ENCODE data around the gene MEF2C.

The MEF2C gene

DNA sequence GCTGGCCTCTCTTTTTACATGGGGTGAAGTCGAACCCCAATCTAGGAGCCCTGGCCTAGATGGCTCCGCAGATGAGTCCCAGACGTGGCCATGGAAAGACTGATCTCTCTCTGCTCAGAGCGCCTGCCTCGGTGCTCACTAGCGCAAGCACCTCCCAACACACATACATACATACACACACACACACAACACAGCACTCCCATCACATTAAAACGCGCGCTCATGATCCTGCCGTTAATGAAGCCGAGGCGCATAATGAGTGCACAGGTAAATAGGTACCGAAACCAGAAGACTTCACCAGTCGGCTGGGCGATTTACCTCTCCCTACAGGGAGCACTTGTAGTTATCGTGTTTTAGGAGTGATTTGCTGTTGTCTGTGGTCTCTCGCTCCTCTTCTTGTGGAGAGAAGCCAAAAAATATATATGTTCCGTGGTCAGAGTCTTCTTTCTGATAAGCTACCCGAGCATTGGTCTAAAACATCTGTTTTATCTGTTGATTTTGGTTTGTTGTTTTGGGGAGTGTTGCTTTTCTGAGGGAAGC, 207.7 kb downstream of the MEF2C start:
- DNase-seq (ENCODE audit: low spot score): no peak
- TF ChIP-seq, protein P1, sequence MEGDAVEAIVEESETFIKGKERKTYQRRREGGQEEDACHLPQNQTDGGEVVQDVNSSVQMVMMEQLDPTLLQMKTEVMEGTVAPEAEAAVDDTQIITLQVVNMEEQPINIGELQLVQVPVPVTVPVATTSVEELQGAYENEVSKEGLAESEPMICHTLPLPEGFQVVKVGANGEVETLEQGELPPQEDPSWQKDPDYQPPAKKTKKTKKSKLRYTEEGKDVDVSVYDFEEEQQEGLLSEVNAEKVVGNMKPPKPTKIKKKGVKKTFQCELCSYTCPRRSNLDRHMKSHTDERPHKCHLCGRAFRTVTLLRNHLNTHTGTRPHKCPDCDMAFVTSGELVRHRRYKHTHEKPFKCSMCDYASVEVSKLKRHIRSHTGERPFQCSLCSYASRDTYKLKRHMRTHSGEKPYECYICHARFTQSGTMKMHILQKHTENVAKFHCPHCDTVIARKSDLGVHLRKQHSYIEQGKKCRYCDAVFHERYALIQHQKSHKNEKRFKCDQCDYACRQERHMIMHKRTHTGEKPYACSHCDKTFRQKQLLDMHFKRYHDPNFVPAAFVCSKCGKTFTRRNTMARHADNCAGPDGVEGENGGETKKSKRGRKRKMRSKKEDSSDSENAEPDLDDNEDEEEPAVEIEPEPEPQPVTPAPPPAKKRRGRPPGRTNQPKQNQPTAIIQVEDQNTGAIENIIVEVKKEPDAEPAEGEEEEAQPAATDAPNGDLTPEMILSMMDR (IDR thresholded peaks at IDR 0.05; ENCODE audit: extremely low read depth, missing control alignments): no peak

DNA sequence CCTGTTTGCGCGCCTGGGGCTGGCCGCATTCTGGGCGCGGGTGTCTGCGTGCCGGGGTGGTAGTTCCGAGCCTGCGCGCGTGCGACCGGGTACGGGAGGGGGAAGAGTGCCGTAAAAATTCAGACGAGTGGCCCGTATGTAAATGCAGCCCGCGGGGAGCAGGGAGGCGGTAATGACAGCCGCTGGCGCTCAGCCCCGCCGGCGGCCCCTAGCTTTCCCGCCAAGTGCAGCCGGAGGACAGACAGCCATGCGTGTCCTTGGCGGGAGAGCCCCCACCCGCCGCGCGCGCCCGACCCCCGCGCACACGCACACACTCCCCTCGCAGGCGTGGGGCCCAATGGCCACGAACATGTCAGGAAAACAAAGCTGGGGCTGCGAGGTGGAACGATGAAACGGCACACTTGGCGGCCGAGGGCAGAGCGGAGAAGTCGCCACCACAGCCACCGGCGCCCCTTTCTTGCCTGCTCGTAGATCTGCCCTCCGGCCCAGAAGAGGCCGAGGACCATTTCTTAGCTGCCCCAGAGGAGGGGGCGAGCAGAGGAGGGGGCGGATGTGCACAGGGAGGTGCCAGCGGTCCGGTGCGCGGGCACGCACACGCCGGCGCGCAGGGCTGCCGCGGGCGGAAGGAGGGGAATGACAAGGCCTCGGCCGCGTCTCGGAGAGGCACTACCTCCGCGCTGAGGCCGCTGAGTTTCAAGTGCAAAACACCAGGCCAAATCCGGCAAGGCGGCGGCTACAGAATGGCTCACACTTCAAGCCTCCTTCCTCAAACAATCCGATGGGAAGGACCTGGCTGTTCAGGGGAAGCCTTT, 208.4 kb downstream of the MEF2C start:
- peak; percentile 76 for DNase-seq (ENCODE audit: low spot score)
- TF ChIP-seq, protein P1 (IDR thresholded peaks at IDR 0.05; ENCODE audit: extremely low read depth, missing control alignments): no peak

- TF ChIP-seq, protein P1 (IDR thresholded peaks at IDR 0.05; ENCODE audit: extremely low read depth, missing control alignments): no peak
- no peak for DNase-seq (ENCODE audit: low spot score)
Observed at GRCh38 chr5:88673253-88674105, 209.5 kb downstream of the MEF2C start.

DNA sequence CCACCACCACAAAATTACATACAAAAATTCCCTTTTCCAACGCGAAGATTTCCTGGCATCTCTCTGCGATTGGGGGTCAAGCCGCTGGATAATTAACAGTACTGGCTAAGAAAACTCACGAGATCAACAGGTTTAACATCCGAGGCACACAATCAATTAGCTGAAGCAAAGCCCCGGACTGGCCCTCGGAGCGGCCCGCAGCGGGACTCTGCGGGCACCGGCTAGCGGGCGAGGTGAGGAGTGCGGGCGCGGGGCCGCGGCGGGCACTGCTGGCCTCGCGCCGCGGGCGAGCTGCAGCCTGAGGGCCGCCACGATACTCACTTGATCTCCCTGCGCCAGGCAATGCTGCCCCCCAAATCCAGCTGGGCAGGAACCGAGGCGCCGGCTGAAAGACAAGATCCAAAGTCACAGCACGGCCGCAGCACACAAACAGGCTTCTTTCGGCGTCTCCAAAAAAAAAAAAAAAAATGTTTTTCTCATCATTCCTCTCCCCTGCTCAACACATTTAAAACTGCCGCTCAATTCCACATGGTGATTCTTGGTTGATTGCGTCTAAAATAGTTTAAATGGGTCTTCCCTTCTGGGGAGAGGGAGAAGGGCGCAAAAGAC, 210.2 kb downstream of the MEF2C start:
- TF ChIP-seq, protein P1 (IDR thresholded peaks at IDR 0.05; ENCODE audit: extremely low read depth, missing control alignments): no peak
- DNase-seq (ENCODE audit: low spot score): no peak

- TF ChIP-seq, protein P1 (IDR thresholded peaks at IDR 0.05; ENCODE audit: extremely low read depth, missing control alignments): no peak
- DNase-seq (ENCODE audit: low spot score): no peak
Observed at GRCh38 chr5:88671505-88672499, 211.2 kb downstream of the MEF2C start.

- TF ChIP-seq, protein P1 (IDR thresholded peaks at IDR 0.05; ENCODE audit: extremely low read depth, missing control alignments): no peak
- no peak for DNase-seq (ENCODE audit: low spot score)
Observed at GRCh38 chr5:88671106-88671504, 211.9 kb downstream of the MEF2C start.
